HG03196 (cell line): ENCODE data around the gene BCAM.
"Not testable (repeated sequence)": the region's sequence is repeated elsewhere in the genome, so short reads cannot be mapped to it uniquely, and the experiment has no call there.

Experiments
- ATAC-seq: cut with Tn5 transposase; IDR thresholded peaks from one replicate; pipeline ENCODE4 v1.9.1; 2021; ENCODE audit not compliant: unreplicated experiment

The BCAM gene

DNA sequence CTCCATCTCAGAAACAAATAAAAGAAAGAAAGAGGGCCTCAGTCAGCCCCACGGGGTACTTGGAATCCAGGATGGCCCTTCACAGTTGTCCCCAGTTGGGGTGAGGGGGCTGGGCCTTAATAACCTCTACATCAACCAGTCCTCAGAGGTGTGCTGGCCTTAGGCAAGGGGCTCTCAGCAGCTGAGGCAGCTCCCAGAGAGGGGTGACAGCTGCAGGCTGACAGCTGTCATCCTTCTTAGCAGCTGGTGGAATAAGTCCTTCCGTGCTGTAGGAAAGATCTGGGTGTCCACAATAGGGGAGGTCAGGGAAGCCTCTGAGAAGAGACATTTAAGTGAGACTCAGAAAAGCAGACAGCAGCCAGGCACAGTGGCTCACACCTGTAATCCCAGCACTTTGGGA lies 7.4 kb downstream of the BCAM start:
- no peak for ATAC-seq

DNA sequence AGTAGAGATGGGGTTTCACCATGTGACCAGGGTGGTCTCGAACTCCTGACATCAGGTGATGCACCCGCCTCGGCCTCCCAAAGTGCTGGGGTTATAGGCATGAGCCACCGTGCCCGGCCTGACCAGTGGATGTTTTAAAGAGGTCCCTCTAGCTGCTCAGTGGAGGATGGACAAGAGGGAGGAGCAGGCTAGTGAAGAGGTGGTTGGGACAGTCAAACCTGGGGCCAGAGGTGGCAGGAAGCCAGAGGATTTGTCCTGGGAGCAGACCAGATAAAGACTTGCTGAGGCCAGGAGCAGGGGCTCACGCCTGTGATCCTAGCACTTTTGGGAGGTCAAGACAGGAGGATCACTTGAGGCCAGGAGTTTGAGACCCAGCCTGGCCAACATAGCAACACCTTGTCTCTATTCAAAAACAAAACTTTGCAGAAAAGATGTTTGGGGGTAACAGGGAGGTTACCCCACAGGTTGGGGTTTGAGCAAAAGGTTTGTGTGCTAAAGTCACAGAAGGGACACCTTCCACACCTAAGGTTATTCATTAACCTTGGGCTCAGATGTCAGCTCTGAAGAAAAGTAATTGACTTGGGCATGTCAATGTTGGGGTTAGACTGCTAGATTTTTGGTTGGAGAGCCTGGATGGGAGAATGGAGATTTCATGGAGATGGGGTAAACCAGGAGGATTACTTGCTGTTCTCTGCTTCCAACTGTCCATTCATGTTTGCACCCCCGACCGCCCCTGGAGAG lies 9.0 kb downstream of the BCAM start:
- ATAC-seq: no peak

GRCh38 chr19:44818466-44819031 lies 9.6 kb downstream of the BCAM start:
- ATAC-seq: no peak

DNA sequence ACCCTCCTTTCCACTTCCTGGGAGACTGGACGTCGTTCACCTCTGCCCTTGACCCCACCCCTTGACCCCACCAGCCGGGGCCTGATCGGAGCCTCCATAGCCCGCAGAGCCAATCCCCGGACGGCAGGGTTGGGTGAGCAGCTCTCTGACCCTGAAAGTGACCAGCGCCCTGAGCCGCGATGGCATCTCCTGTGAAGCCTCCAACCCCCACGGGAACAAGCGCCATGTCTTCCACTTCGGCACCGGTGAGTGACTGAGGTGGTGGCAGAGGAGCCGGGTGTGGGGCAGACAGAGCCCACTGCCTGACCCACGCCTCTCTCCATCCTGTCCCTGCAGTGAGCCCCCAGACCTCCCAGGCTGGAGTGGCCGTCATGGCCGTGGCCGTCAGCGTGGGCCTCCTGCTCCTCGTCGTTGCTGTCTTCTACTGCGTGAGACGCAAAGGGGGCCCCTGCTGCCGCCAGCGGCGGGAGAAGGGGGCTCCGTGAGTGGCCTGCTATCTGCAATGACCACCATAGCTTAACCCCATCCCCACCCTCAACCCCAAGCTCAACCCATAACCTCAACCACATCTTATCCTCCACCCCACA lies 10.4 kb downstream of the BCAM start:
- no peak for ATAC-seq

DNA sequence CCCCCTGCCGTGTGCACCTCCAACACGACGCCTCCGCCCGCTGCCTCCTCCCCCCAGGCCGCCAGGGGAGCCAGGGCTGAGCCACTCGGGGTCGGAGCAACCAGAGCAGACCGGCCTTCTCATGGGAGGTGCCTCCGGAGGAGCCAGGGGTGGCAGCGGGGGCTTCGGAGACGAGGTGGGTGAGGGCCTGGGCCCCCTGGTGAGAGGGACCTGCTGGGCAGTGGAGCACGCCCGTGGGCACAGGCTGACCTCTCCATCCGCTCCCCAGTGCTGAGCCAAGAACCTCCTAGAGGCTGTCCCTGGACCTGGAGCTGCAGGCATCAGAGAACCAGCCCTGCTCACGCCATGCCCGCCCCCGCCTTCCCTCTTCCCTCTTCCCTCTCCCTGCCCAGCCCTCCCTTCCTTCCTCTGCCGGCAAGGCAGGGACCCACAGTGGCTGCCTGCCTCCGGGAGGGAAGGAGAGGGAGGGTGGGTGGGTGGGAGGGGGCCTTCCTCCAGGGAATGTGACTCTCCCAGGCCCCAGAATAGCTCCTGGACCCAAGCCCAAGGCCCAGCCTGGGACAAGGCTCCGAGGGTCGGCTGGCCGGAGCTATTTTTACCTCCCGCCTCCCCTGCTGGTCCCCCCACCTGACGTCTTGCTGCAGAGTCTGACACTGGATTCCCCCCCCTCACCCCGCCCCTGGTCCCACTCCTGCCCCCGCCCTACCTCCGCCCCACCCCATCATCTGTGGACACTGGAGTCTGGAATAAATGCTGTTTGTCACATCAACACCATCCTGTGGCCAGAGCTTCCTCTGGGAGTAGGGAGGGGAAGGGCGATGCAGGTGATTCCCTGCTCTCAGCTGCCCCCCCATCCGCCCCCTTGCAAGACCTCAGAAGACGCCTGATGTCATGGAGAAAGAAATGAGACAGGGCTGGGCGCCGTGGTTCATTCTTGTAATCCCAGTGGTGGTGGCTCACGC lies 12.0 kb downstream of the BCAM start:
- no peak for ATAC-seq

GRCh38 chr19:44822177-44822576 lies 13.3 kb downstream of the BCAM start:
- no peak for ATAC-seq

DNA sequence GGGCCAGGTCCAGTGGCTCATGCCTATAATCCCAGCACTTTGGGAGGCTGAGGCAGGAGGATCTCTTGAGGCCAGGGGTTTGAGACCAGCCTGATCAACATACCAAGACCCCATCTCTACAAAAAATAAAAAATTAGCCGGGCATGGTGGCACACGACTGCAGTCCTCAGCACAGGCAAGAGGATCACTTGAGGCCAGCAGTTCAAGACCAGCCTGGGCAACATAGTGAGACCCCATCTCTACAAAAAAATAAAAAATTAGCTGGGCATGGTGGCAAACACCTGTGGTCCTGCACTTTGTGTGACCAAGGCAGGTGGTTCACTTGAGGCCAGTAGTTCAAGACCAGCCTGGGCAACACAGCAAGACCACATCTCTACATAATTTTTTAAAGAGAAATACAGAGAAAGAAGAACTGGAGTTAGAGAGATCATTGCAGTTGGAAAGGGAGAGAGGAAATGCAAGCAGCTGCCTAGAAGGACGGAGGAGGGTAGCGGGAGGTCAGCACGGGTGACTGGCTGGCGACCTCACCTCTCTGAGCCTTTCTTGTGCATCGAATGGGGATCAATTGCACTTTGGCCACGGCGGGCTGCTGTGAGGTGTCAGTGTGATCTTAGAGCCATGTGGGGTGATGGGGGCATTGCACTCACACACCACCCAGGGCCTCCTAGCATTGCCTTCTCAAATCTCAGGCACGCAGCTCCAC lies 13.9 kb downstream of the BCAM start:
- no peak for ATAC-seq

DNA sequence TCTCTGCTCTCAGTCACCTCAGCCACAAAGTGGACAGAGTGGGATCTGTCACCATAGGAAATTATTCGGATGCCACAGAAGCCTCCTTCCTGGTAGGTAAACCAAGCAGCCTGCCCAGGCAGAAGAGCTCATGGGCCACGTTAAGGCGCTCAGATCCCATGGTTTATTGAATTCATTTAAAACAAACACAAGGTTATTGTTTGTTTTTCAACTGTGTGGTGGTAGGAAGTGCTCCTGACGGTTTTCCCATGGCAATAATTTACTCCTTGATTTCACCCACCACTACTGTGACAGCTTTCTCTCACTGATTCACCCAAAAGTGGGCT lies 14.4 kb downstream of the BCAM start:
- no peak for ATAC-seq

GRCh38 chr19:44824761-44825160 lies 15.9 kb downstream of the BCAM start:
- ATAC-seq: no peak

DNA sequence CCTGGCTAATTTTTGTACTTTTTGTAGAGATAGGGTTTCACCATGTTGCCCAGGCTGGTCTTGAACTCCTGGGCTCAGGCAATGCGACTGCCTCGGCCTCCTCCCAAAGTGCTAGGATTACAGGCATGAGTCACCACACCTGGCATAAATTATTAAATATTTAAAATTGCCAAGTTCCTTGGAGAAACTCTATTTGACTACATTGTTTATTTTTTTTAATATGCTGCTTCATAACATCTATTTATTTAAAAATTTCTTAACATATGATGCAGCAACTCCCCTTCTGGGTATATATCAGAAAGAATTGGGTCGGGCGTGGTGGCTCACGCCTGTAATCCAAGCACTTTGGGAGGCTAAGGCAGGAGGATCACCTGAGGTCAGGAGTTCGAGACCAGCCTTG lies 24.0 kb downstream of the BCAM start:
- ATAC-seq: not testable (repeated sequence)

DNA sequence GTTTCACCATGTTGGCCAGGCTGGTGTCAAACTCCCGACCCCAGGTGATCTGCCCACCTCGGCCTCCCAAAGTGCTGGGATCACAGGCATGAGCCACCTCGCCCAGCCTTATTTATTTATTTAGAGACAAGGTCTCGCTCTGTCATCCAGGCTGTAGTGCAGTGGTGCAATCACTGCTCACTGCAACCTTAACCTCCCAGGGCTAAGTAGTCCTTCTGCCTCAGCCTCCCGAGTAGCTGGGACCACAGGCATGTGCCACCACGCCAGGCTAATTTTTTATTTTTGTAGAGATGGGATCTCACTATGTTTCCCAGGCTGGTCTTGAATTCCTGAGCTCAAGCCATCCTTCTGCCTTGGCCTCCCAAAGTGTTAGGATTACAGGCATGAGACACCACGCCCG lies 25.5 kb downstream of the BCAM start:
- not testable (repeated sequence) for ATAC-seq

GRCh38 chr19:44839276-44839675 lies 30.4 kb downstream of the BCAM start:
- ATAC-seq: no peak

DNA sequence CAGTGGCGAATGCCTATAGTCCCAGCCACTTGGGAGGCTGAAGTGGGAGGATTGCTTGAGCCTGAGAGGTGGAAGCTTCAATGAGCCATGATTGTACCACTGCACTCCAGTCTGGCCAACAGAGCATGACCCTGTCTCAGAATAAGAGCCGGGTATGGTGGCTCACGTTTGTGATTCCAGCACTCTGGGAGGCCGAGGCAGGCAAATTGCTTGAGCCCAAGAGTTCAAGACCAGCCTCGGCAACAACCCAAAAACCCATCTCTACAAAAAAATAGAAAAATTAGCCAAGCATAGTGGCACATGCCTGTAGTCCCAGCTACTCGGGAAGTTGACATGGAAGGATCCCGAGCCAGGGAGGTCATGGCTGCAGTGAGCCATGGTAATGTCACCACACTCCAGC lies 31.9 kb downstream of the BCAM start:
- ATAC-seq: no peak

DNA sequence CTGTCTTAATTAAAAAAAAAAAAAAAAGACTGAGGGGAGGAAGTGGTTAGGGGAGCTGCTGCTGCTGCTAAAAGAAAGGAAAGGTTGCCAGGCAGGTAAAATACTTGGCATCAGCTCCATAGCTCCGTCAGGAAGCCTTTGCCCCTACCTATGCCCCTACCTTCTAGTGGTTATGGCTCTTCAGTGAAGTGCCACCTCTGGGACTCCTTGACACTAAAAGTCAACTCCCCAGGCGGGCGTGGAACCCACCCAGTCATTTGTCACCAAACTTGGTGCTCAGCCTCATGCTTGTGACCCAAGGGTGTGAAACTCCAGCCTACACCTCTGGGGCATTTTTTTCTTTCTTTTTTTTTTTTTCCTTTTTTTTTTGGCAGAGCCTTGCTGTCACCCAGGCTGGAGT lies 32.3 kb downstream of the BCAM start:
- no peak for ATAC-seq

DNA sequence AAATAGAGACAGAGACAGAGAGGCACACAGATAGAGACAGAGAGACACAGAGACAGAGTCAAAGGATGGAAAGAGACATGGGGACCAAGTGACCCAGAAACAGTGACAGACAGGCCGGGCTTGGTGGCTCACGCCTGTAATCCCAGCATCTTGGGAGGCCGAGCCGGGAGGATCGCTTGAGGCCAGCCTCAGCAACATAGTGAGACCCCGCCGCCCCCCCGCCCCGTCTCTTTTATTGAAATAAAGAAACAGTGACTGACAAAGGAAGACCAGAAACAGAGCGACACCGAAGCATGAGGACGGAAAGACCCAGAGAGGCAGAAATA lies 36.3 kb downstream of the BCAM start:
- no peak for ATAC-seq

- no peak for ATAC-seq
Observed at GRCh38 chr19:44845612-44846454, 36.9 kb downstream of the BCAM start, which contains the start of gene NECTIN2. Gene NECTIN2, plus strand, starts transcription at chr19:44846297. Its CDS starts 229 bp downstream, at chr19:44846526.

- no peak for ATAC-seq
Observed at GRCh38 chr19:44846455-44847143, 37.7 kb downstream of the BCAM start.

DNA sequence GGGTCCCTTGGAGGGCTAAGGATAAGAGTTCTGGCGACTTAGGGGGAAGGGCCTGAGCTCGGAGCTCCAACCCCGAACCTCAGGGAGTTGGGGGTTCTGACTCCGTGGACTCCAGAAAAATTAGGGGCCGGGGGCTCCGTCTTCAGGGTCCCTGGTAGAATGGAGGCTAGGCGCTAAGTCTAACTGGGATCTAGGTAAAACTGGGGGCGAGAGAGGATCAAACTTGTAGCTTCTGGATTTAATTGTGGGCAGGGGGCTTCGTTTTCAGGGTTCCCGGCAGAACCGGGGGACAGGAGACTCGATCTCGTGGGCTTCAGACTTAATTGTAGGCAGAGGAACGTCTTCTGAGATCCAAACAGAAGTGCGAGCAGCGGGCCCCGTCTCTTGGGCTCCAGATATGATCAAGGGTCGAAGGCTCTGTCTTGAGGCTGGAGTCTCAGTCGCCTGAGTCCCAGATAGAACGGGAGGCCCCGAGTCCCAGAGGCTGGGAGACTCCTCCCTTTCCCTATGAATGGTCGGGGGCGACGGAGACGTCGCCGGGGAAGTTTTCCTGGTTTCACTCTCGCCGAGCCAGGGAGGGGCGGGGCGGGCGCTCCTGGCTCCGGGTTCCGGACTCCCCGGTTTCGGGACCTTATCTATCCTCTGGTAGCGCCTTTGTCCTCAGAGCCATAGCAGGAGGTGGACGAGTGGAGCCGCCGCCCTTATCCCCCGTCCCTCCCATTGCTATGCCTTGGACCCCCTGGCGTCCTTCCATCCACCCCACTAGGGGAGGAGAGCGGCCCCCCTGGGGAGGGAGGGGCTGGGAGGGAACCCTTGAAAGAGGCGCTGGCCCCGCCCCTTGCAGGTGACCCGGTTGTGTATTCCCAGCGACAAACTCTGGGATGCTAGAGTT lies 38.5 kb downstream of the BCAM start:
- ATAC-seq: no peak
